GM12878 (cell line): ENCODE results near the gene YWHAQ. TPM values are rescaled to one million over a fixed set of nuclear protein-coding genes. Genes with fewer than 3 reads are reported as not detected.

Source experiments
- ATAC-seq: fragments of 200-7000 bp; cut with Tn5 transposase; 3 replicates; pipeline ENCODE4 v1.9.1; 2020; ENCODE audit warnings: mild to moderate bottlenecking, moderate library complexity
- Bru-seq: library from RNA; stranded (reverse); fragments of 400-500 nt; gene quantifications from one replicate; lab custom pipeline; 2021; lab: Mats Ljungman, UMichigan
- BruChase-seq, 2 experiments: library from RNA; stranded (reverse); fragments of 400-500 nt; gene quantifications; one replicate each; lab custom pipeline; 2021; lab: Mats Ljungman, UMichigan
- BruUV-seq: library from RNA; stranded (reverse); fragments of 400-500 nt; replicated peaks from 2 replicates; lab custom pipeline; 2021; lab: Mats Ljungman, UMichigan
- CTCF ChIA-PET: fragments of 300-600 bp; sonication (Branson Sonifier 250); formaldehyde crosslinking; extraction: SDS; loops from one replicate; lab custom pipeline; 2021; ENCODE audit warnings: inconsistent platforms; lab: Yijun Ruan, JAX
- POLR2A ChIA-PET: fragments of 350-600 bp; formaldehyde crosslinking; extraction: SDS; loops from one replicate; lab custom pipeline; 2021; ENCODE audit warnings: inconsistent platforms; lab: Charles Lee
- RAD21 ChIA-PET: fragments of 300-600 bp; sonication (Branson Sonifier 250); formaldehyde crosslinking; loops from one replicate; lab custom pipeline; 2023; ENCODE audit warnings: antibody characterized with exemption; ENCODE audit not compliant: unreplicated experiment; lab: Charles Lee
- SMC1A ChIA-PET: fragments of 300-600 bp; sonication (Branson Sonifier 250); formaldehyde crosslinking; loops from one replicate; lab custom pipeline; 2023; ENCODE audit not compliant: unreplicated experiment, uncharacterized antibody; lab: Charles Lee
- DNase-seq: peaks from one replicate; pipeline ENCODE4 v3.0.0-alpha.2; 2011; ENCODE audit warnings: low read depth, low spot score
- FAIRE-seq: peaks from 3 replicates; lab custom pipeline; 2011; peaks lifted over from hg19 to GRCh38; lab: Jason Lieb, UNC
- H2AFZ ChIP-seq: 2 replicates; pipeline ENCODE4 v1.6.0; 2011; ENCODE audit warnings: low read depth, low read length, control low read depth; ENCODE audit not compliant: control insufficient read depth
- H3K27ac ChIP-seq: 2 replicates; pipeline ENCODE4 v1.5.1; 2011; ENCODE audit warnings: control low read depth; ENCODE audit not compliant: control insufficient read depth, insufficient read depth
- H3K27me3 ChIP-seq, 2 experiments: replicated peaks in 1 of 2; 2 replicates each; pipeline versions ENCODE4 v1.6.0 to v1.6.1; 2011; ENCODE audit warnings: low read length in 1 of 2; ENCODE audit not compliant: control insufficient read depth in 2 of 2, insufficient read depth in 2 of 2
- H3K36me3 ChIP-seq, 2 experiments: 2 replicates each; pipeline ENCODE4 v1.5.1; 2011; ENCODE audit warnings: low read length in 1 of 2; ENCODE audit not compliant: control insufficient read depth in 2 of 2, insufficient read depth in 2 of 2
- H3K4me1 ChIP-seq: 2 replicates; pipeline ENCODE4 v1.6.1; 2011; ENCODE audit warnings: mild to moderate bottlenecking, low read length, moderate library complexity, mixed read lengths; ENCODE audit not compliant: control insufficient read depth, insufficient read depth
- H3K4me2 ChIP-seq: 2 replicates; pipeline ENCODE4 v1.6.0; 2011; ENCODE audit warnings: control low read depth; ENCODE audit not compliant: control insufficient read depth, insufficient read depth
- H3K4me3 ChIP-seq: fragments of 200-600 bp; sonication (generic); 2 replicates; pipeline ENCODE4 v1.5.1; 2016
- H3K79me2 ChIP-seq: 2 replicates; pipeline ENCODE4 v1.6.0; 2011; ENCODE audit warnings: low read length; ENCODE audit not compliant: control insufficient read depth, insufficient read depth
- H3K9ac ChIP-seq: 2 replicates; pipeline ENCODE4 v1.8.0; 2011; ENCODE audit warnings: low read length, control low read depth, mixed read lengths; ENCODE audit not compliant: control insufficient read depth, insufficient read depth
- H3K9me3 ChIP-seq: replicated peaks from 3 replicates; pipeline ENCODE4 v1.5.1; 2011; ENCODE audit warnings: mild to moderate bottlenecking, low read length; ENCODE audit not compliant: control insufficient read depth, insufficient read depth
- H4K20me1 ChIP-seq: 2 replicates; pipeline ENCODE4 v1.6.0; 2011; ENCODE audit not compliant: control insufficient read depth, insufficient read depth
- CBX3 ChIP-seq: fragments of 200-600 bp; sonication (generic); IDR thresholded peaks from 2 replicates; pipeline ENCODE4 v1.6.1; 2016; ENCODE audit warnings: low read depth, borderline replicate concordance
- CEBPB ChIP-seq, 2 experiments: fragments of 150-350 bp in 1 of 2; IDR thresholded peaks; 2 replicates each; pipeline ENCODE4 v1.6.1; 2012 to 2014; ENCODE audit warnings: low read depth in 2 of 2, low read length in 2 of 2, borderline replicate concordance in 1 of 2, inconsistent platforms in 1 of 2
- CHD4 ChIP-seq: fragments of 200-600 bp; sonication (generic); IDR thresholded peaks from 2 replicates; pipeline ENCODE4 v1.6.1; 2016; ENCODE audit warnings: mild to moderate bottlenecking
- IKZF2 ChIP-seq, 2 experiments: fragments of 450-650 bp; IDR thresholded peaks; 2 replicates each; pipeline ENCODE4 v1.6.1; 2017; ENCODE audit warnings: mild to moderate bottlenecking in 2 of 2, moderate library complexity in 2 of 2
- MTA3 ChIP-seq: IDR thresholded peaks from 2 replicates; pipeline ENCODE4 v1.6.1; 2012; ENCODE audit warnings: low read length, inconsistent platforms, borderline replicate concordance
- MYB ChIP-seq: fragments of 150-350 bp; IDR thresholded peaks from 2 replicates; pipeline ENCODE4 v1.6.1; 2014; ENCODE audit warnings: mild to moderate bottlenecking, low read depth, low read length, borderline replicate concordance
- POLR2AphosphoS5 ChIP-seq: IDR thresholded peaks from 2 replicates; pipeline ENCODE4 v1.6.1; 2011; ENCODE audit warnings: mild to moderate bottlenecking, low read length, inconsistent platforms
- RBBP5 ChIP-seq: fragments of 200-600 bp; sonication (generic); conservative IDR thresholded peaks from 2 replicates; pipeline ENCODE4 v1.6.1; 2016
- SREBF2 ChIP-seq: IDR thresholded peaks from 2 replicates; pipeline ENCODE4 v1.6.1; 2012; ENCODE audit warnings: mild to moderate bottlenecking, low read length
- ZBED1 ChIP-seq: IDR thresholded peaks from 2 replicates; pipeline ENCODE4 v1.6.1; 2016; ENCODE audit warnings: borderline replicate concordance
- ZSCAN29 ChIP-seq: fragments of 450-650 bp; IDR thresholded peaks from 2 replicates; pipeline ENCODE4 v1.6.1; 2017; ENCODE audit warnings: mild to moderate bottlenecking, moderate library complexity
- WGBS: methylation state at CpG from one replicate; pipeline ENCODE4 v1.1.6; 2016; ENCODE audit warnings: low lambda C conversion rate; ENCODE audit not compliant: insufficient replicate concordance, insufficient coverage; ENCODE audit errors: missing lambda C conversion rate; 5-methylcytosine and 5-hydroxymethylcytosine counted together
- in situ Hi-C: fragments of 300-500 bp; cut with MboI; formaldehyde crosslinking; loops from 9 replicates; pipeline ENCODE4 v1.14.3; 2018; ENCODE audit warnings: mixed read lengths
- intact Hi-C: fragments of 100-400 bp; cut with micrococcal nuclease; formaldehyde crosslinking; loops from one replicate; pipeline ENCODE4 v1.14.2; 2022; ENCODE audit not compliant: unreplicated experiment
- long read RNA-seq, 2 experiments: library from polyadenylated mRNA; unstranded; transcript quantifications; one replicate each; pipeline ENCODE4 v2.0.0, GENCODE V29; 2019 to 2020
- polyA minus RNA-seq, 3 experiments: library from RNA; depleted of rRNA, polyadenylated mRNA; stranded (reverse); fragments of >200 nt; gene quantifications; 2 replicates each; pipeline ENCODE4 v1.2.3, GENCODE V29; 2011
- polyA plus RNA-seq, 11 experiments: library from polyadenylated mRNA; depleted of rRNA in 4 of 11; unstranded in 6 of 11; stranded (reverse) in 5 of 11; fragments of >200 nt; fragmentation: Nextera tagmentation in 4 of 11; fragmentation: Illumina TruSeq in 1 of 11; extraction: Ambion mirVana in 4 of 11; extraction: Trizol in 1 of 11; gene quantifications; 1 replicate in 1 of 11; 2 replicates in 10 of 11; pipeline versions ENCODE4 v1.2.1 to v1.2.3, GENCODE V29; 2011 to 2016; ENCODE audit warnings: inconsistent platforms in 2 of 11, missing spikeins in 2 of 11, low read depth in 1 of 11
- total RNA-seq, 4 experiments: library from RNA; depleted of rRNA in 3 of 4; stranded (reverse); fragments of >200 nt in 3 of 4; fragmentation: Illumina TruSeq in 1 of 4; extraction: Trizol in 1 of 4; gene quantifications; 2 replicates each; pipeline versions ENCODE4 v1.2.1 to v1.2.3, GENCODE V29; 2013 to 2021
- TF ChIP-seq, protein P1 (sequence below): IDR thresholded peaks from 2 replicates; pipeline ENCODE4 v1.6.1; 2011; ENCODE audit warnings: borderline replicate concordance, low read depth, mild to moderate bottlenecking, moderate library complexity, low read length; ENCODE audit not compliant: insufficient read depth, poor library complexity, severe bottlenecking
- TF ChIP-seq, protein P2 (sequence below): IDR thresholded peaks from 2 replicates; pipeline ENCODE4 v1.6.1; 2011; ENCODE audit warnings: borderline replicate concordance, low read depth, mild to moderate bottlenecking, moderate library complexity, mixed read lengths, low read length; ENCODE audit not compliant: insufficient read depth; ENCODE audit errors: extremely low read length
- TF ChIP-seq, protein P3 (sequence below): fragments of 450-650 bp; IDR thresholded peaks from 2 replicates; pipeline ENCODE4 v1.6.1; 2014; ENCODE audit warnings: mild to moderate bottlenecking

The YWHAQ gene
- total RNA-seq (2013; cell fraction: nucleolus; rRNA removed), result 50.8 and 56.1 TPM in 2 replicates
- total RNA-seq (2014; rRNA removed), result 120 and 131 TPM in 2 replicates
- 191 and 196 TPM in 2 replicates for total RNA-seq (2014; rRNA removed; fragmentation: Illumina TruSeq; extraction: Trizol)
- 283 and 290 TPM in 2 replicates for total RNA-seq (2021)
- polyA plus RNA-seq (2011; ENCODE audit: low read depth), result 105 TPM
- 309 and 430 TPM in 2 replicates for polyA plus RNA-seq (2011; rRNA removed)
- polyA plus RNA-seq (2011; cell fraction: cytosol; rRNA removed), result 158 and 161 TPM in 2 replicates
- 85.4 and 90.9 TPM in 2 replicates for polyA plus RNA-seq (2011; cell fraction: nucleus; rRNA removed)
- polyA plus RNA-seq (2012), result 160 and 183 TPM in 2 replicates
- 241 and 289 TPM in 2 replicates for polyA plus RNA-seq (2014; fragmentation: Illumina TruSeq; extraction: Trizol)
- polyA plus RNA-seq (2014; fragmentation: Nextera tagmentation; extraction: Ambion mirVana), result 100 to 1,000 TPM in 1 of 2 experiments, 10 to 100 TPM in 1; 63.0 to 136 TPM
- 178 and 197 TPM in 2 replicates for polyA plus RNA-seq (2014; rRNA removed)
- polyA plus RNA-seq (2016; fragmentation: Nextera tagmentation; extraction: Ambion mirVana), result 100 to 1,000 TPM; 513 to 515 TPM
- 150 and 269 TPM in 2 replicates for polyA minus RNA-seq (2011; rRNA and poly(A)+ RNA removed)
- polyA minus RNA-seq (2011; cell fraction: cytosol; rRNA and poly(A)+ RNA removed), result 127 and 130 TPM in 2 replicates
- 24.7 and 43.6 TPM in 2 replicates for polyA minus RNA-seq (2011; cell fraction: nucleus; rRNA and poly(A)+ RNA removed)
- Bru-seq, nascent RNA, result percentile 93 among the genes with signal in this experiment
- percentile 93 among the genes with signal in this experiment for BruChase-seq, experiment 1, labeled RNA remaining after a 6-hour chase
- percentile 87 among the genes with signal in this experiment for BruChase-seq, experiment 2, labeled RNA remaining after a 2-hour chase
- long read RNA-seq, experiment 1, transcript YWHAQ-202 (5 exons, 2,216 nt), result minor isoform, 120 of 443 reads
- long read RNA-seq, experiment 1, transcript YWHAQ-201 (6 exons, 2,208 nt), result major isoform, 306 of 443 reads
- long read RNA-seq, experiment 1, partial matches to known transcripts, result 3 of 443 reads
- long read RNA-seq, experiment 1, other reads (novel, unspliced or antisense), result 14 of 443 reads
- long read RNA-seq, experiment 2, transcript YWHAQ-202 (5 exons, 2,216 nt), result minor isoform, 650 of 3,000 reads
- long read RNA-seq, experiment 2, transcript YWHAQ-201 (6 exons, 2,208 nt), result major isoform, 2,137 of 3,000 reads
- long read RNA-seq, experiment 2, partial matches to known transcripts, result 189 of 3,000 reads
- long read RNA-seq, experiment 2, other reads (novel, unspliced or antisense), result 24 of 3,000 reads

DNA sequence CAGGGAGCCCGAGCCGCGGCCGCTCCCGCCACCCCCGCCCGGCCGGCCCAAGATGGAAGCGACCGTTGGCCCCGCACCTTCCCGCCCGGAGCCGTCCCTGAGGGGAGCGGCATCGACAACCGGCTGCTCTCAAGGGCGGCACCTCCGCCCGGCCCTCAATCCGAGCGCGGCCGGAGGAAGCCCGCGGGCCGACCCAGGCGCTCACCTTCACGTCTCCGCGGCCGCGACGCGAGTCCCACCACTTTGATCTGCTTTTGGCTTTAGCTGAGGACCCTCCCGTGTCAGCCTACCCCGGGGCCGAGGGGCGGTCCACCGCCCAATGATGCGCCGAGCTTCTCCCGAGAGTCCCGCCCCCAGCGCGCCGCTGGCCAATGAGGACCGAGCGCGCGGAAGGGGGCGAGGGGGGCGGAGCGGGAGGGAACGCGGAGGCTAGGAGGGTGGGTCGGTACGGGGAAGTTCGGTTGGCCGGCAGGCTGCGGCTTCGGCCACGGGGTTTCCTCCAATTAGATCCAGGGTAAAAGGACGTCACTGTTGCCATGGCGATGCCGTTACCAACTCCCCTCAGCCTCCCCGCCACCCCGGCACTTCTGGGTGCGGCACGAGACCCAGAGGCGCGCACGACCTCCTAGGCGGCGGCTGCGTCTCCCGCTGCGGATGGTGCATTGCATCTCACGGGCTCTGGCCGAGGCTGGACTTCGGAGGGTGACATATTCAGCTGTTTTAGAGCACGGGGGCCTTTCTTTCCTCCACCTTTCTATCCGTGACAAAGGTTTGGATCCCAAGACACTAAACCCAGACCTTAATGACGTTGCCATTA, at the start of gene YWHAQ:
TSS of gene YWHAQ (minus strand) at position 262 of the 817 bp plus-strand sequence. CDS start 545 bp downstream, outside the sequence.
- peak within 1 kb of the TSS; percentile 92 for H3K4me2 ChIP-seq
- POLR2A ChIA-PET, result interaction anchor here (0.6 to 3.7 kb wide), 10 partner anchors 11 to 460 kb away, joined by 3 to 26 read pairs (median 8); partner anchors contain the start of genes ADAM17 and ITGB1BP1
- peak; percentile 78 for FAIRE-seq
- TF ChIP-seq POLR2AphosphoS5, result peak; percentile 95
- TF ChIP-seq MTA3, result no peak
- TF ChIP-seq ZBED1, result no peak
- TF ChIP-seq MYB, result no peak
- TF ChIP-seq ZSCAN29, result no peak
- no peak for TF ChIP-seq SREBF2
- peak; percentile 55 to 62; a peak in 2 of 4 replicates for TF ChIP-seq IKZF2 (IDR thresholded peaks at IDR 0.05)
- TF ChIP-seq, protein P1, sequence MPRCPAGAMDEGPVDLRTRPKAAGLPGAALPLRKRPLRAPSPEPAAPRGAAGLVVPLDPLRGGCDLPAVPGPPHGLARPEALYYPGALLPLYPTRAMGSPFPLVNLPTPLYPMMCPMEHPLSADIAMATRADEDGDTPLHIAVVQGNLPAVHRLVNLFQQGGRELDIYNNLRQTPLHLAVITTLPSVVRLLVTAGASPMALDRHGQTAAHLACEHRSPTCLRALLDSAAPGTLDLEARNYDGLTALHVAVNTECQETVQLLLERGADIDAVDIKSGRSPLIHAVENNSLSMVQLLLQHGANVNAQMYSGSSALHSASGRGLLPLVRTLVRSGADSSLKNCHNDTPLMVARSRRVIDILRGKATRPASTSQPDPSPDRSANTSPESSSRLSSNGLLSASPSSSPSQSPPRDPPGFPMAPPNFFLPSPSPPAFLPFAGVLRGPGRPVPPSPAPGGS, result no peak
- TF ChIP-seq RBBP5, result no peak
- peak in 1 of 2 experiments; percentile 96; a peak in 1 of 4 replicates for TF ChIP-seq CEBPB (IDR thresholded peaks at IDR 0.05; ENCODE audit: borderline replicate concordance in 1 of 2, low read depth in 2 of 2, low read length in 2 of 2)
- no peak for TF ChIP-seq CHD4
- TF ChIP-seq, protein P2, sequence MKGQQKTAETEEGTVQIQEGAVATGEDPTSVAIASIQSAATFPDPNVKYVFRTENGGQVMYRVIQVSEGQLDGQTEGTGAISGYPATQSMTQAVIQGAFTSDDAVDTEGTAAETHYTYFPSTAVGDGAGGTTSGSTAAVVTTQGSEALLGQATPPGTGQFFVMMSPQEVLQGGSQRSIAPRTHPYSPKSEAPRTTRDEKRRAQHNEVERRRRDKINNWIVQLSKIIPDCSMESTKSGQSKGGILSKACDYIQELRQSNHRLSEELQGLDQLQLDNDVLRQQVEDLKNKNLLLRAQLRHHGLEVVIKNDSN, result peak; percentile 72
- TF ChIP-seq, protein P3, sequence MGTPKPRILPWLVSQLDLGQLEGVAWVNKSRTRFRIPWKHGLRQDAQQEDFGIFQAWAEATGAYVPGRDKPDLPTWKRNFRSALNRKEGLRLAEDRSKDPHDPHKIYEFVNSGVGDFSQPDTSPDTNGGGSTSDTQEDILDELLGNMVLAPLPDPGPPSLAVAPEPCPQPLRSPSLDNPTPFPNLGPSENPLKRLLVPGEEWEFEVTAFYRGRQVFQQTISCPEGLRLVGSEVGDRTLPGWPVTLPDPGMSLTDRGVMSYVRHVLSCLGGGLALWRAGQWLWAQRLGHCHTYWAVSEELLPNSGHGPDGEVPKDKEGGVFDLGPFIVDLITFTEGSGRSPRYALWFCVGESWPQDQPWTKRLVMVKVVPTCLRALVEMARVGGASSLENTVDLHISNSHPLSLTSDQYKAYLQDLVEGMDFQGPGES, result peak; percentile 80
- no peak for TF ChIP-seq CBX3

More for the DNA sequence above, at the start of gene YWHAQ:
- Histone ChIP-seq H3K27ac (peak within 1 kb of the TSS; percentile 83), H3K9ac (peak within 1 kb of the TSS; percentile 75), H3K9me3 (peaks cover 2% of the 10 kb centered on the region; the same call in 2 of the 3 replicates), H3K27me3 (no peaks in the 10 kb centered on the region), H3K4me3 (peak within 1 kb of the TSS; percentile 80), H3K36me3 (no peaks in the 10 kb centered on the region), H3K4me1 (peaks cover 3% of the 10 kb centered on the region; the same call in 1 of the 2 replicates), H4K20me1 (no peaks in the 10 kb centered on the region; the same call in 1 of the 2 replicates), H2AFZ (peak within 1 kb of the TSS; percentile 75), H3K79me2 (peaks cover 42% of the 10 kb centered on the region)
- 2% methylated on average over 66 of the region's 84 CpGs for WGBS
- ChIA-PET RAD21 (interaction anchor here (0.6 to 2.9 kb wide), 12 partner anchors 11 to 169 kb away, joined by 3 to 19 read pairs (median 4); partner anchors contain the start of gene ADAM17), CTCF (interaction anchor here (0.9 to 2.6 kb wide), 3 partner anchors 11 to 121 kb away, joined by 3 to 10 read pairs (median 6); no protein-coding TSS in a partner anchor), SMC1A (interaction anchor here (0.6 to 3.9 kb wide), 9 partner anchors 12 to 160 kb away, joined by 3 to 43 read pairs (median 3); no protein-coding TSS in a partner anchor)
- no TSS peak for BruUV-seq
- DNase-seq (peak; percentile 94), ATAC-seq (peak; percentile 94)
- intact Hi-C loops, result loop anchor here (2.0 kb wide), 1 partner anchor 26 kb away; no protein-coding TSS in a partner anchor
- in situ Hi-C loops, result no loop called here
